SK-N-MC (cell line): ENCODE measurements around the gene TNNC1.

Experiments used
- EZH2 ChIP-seq: fragments of 200-600 bp; sonication (generic); IDR thresholded peaks from one replicate; pipeline ENCODE4 v1.6.1; 2017; ENCODE audit warnings: antibody characterized with exemption
- FOXP2 ChIP-seq: optimal IDR thresholded peaks from 2 replicates; pipeline ENCODE3; 2011; ENCODE audit warnings: mild to moderate bottlenecking, moderate library complexity; ENCODE audit not compliant: insufficient read depth; ENCODE audit errors: extremely low read length, control extremely low read depth
- POLR2AphosphoS5 ChIP-seq: IDR thresholded peaks from 2 replicates; pipeline ENCODE4 v1.6.1; 2012; ENCODE audit warnings: mild to moderate bottlenecking, low read depth, low read length, borderline replicate concordance

GRCh38 chr3:52415800-52416199, 38.0 kb downstream of the TNNC1 start:
- no peak for TF ChIP-seq POLR2AphosphoS5
- TF ChIP-seq EZH2: no peak
- TF ChIP-seq FOXP2: no peak
